ENCODE data around the gene PLEKHG4.

PLEKHG4 gene

DNA sequence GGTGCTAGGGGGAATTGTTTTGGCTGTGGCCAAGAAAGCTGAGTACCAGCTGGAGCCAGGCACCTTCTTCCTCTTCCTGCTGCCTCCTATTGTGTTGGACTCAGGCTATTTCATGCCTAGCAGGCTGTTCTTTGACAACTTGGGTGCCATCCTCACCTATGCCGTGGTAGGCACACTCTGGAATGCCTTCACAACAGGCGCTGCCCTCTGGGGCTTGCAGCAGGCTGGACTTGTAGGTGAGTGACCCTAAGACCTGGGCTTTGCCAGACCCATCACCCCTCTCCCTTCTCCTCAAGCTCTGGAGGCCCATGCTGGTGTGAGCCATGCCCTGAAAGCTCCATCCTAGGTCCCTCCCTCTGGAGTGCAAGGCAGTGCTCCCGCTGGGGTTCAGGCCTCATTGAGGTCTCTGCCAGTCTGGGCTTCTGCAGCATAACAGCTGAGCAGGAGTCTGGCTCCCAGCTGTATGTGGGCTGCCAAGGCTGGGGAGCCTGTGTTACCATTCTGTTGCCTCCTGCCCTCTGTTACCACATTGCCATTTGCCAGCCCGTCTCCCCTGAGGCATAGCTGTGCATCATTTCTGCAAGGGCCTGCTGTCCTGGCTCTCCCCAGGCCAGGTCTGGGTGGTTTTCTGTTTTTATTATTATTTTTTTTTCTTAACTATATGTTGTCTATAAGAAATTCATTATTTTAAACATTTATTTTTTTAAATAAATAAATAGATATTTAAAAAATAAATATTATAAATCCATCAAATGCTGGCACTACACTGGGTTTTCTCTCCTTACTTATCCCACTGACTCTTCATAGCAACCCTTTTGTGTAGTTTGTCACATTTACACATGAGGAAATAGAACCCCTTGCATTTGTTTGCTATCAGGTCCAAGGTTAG is 26.5 kb upstream of the PLEKHG4 start:
- Histone ChIP-seq H3K36me3 (ENCODE audit: low read length) (no peaks in the 10 kb centered on the region), H3K27me3 (ENCODE audit: low read length) (no peaks in the 10 kb centered on the region), H3K9me3 (ENCODE audit: insufficient read depth, low read length) (no peaks in the 10 kb centered on the region), H3K27ac (ENCODE audit: low read depth, low read length) (no peak overlapping the region), H4K20me1 (ENCODE audit: low read depth, low read length) (no peaks in the 10 kb centered on the region), H3K79me2 (ENCODE audit: insufficient read depth, low read length) (no peaks in the 10 kb centered on the region), H3F3A (ENCODE audit: insufficient read depth) (no peaks in the 10 kb centered on the region), H2AFZ (ENCODE audit: low read depth, low read length, severe bottlenecking) (no peak overlapping the region), H3K9ac (ENCODE audit: low read length) (no peak overlapping the region), H3K4me3 (ENCODE audit: insufficient read depth, low read length, poor library complexity, severe bottlenecking) (no peak overlapping the region), H3K9me2 (replicated peaks; ENCODE audit: insufficient read depth, low read length) (no peaks in the 10 kb centered on the region), H3K4me2 (ENCODE audit: low read depth, low read length, poor library complexity, severe bottlenecking) (no peak overlapping the region)
- TF ChIP-seq, protein P1, sequence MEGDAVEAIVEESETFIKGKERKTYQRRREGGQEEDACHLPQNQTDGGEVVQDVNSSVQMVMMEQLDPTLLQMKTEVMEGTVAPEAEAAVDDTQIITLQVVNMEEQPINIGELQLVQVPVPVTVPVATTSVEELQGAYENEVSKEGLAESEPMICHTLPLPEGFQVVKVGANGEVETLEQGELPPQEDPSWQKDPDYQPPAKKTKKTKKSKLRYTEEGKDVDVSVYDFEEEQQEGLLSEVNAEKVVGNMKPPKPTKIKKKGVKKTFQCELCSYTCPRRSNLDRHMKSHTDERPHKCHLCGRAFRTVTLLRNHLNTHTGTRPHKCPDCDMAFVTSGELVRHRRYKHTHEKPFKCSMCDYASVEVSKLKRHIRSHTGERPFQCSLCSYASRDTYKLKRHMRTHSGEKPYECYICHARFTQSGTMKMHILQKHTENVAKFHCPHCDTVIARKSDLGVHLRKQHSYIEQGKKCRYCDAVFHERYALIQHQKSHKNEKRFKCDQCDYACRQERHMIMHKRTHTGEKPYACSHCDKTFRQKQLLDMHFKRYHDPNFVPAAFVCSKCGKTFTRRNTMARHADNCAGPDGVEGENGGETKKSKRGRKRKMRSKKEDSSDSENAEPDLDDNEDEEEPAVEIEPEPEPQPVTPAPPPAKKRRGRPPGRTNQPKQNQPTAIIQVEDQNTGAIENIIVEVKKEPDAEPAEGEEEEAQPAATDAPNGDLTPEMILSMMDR (IDR thresholded peaks at IDR 0.05; ENCODE audit: insufficient read depth, low read length, poor library complexity, severe bottlenecking), result no peak
- TF ChIP-seq EZH2phosphoT487 (conservative IDR thresholded peaks at IDR 0.05; ENCODE audit: low read length), result no peak

DNA sequence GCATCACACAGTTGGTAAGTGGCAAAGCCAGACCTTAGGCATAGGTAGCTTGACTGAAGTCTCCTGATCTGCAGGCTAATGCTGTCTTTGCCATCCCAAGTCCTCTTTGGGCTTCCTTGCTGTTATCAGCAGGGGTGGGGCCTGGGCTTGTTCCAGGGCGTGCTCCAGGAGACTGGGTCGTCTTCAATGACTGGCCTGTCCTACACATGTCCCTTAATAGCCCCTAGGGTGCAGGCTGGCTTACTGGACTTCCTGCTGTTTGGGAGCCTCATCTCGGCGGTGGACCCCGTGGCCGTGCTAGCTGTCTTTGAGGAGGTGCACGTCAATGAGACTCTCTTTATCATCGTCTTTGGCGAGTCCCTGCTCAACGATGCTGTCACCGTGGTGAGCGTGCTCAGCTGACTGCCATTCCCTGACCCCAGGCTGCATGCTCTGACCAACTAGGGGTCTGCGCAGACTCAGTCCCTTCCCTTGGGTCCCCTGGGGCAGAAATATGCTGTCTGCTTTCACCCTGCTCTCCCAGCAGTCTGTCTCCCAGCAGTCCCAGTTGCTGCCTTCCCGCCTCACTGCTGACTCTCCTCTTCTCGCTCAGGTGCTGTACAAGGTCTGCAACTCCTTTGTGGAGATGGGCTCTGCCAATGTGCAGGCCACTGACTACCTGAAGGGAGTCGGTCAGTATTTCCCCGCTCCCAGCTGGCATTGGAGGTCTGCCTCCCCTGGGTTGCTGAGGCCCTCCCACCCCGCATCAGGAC is 24.4 kb upstream of the PLEKHG4 start:
- Histone ChIP-seq H3K27me3 (ENCODE audit: low read length) (no peaks in the 10 kb centered on the region), H3K4me3 (ENCODE audit: insufficient read depth, low read length, poor library complexity, severe bottlenecking) (no peak overlapping the region), H3K4me2 (ENCODE audit: low read depth, low read length, poor library complexity, severe bottlenecking) (no peak overlapping the region), H3K9ac (ENCODE audit: low read length) (no peak overlapping the region), H4K20me1 (ENCODE audit: low read depth, low read length) (no peaks in the 10 kb centered on the region), H3K36me3 (ENCODE audit: low read length) (no peaks in the 10 kb centered on the region), H3K9me2 (replicated peaks; ENCODE audit: insufficient read depth, low read length) (no peaks in the 10 kb centered on the region), H2AFZ (ENCODE audit: low read depth, low read length, severe bottlenecking) (no peak overlapping the region), H3F3A (ENCODE audit: insufficient read depth) (no peaks in the 10 kb centered on the region), H3K27ac (ENCODE audit: low read depth, low read length) (no peak overlapping the region), H3K9me3 (ENCODE audit: insufficient read depth, low read length) (no peaks in the 10 kb centered on the region), H3K79me2 (ENCODE audit: insufficient read depth, low read length) (no peaks in the 10 kb centered on the region)
- TF ChIP-seq EZH2phosphoT487 (conservative IDR thresholded peaks at IDR 0.05; ENCODE audit: low read length), result no peak
- TF ChIP-seq, protein P1 (IDR thresholded peaks at IDR 0.05; ENCODE audit: insufficient read depth, low read length, poor library complexity, severe bottlenecking), result no peak

DNA sequence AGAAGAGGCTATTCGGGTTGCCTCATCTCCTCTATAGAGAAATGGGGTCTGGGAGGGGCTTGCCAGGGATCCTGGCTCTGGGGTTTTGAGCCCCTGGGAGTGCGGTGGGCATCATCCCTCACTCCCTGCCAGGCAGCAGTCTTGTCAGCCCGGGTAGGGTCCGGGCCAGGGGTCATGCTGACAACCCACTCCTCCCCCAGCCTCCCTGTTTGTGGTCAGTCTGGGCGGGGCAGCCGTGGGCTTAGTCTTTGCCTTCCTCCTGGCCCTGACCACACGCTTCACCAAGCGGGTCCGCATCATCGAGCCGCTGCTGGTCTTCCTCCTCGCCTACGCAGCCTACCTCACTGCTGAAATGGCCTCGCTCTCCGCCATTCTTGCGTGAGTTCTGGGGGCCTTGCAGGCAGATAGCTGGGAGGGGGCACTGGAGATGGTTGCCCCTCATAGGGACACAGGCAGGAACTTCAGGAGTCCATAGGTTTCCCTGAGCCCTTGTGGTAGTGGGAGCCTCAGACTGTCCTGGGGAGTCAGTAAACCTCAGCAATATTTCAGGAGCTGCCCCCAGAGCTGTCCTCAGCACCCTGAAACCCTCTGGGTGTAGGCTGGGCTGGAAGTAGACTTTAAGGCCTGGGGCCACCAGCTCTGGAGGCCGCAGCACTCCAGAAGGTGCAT is 23.6 kb upstream of the PLEKHG4 start:
- Histone ChIP-seq H3K9me2 (replicated peaks; ENCODE audit: insufficient read depth, low read length) (no peaks in the 10 kb centered on the region), H3F3A (ENCODE audit: insufficient read depth) (no peaks in the 10 kb centered on the region), H3K4me3 (ENCODE audit: insufficient read depth, low read length, poor library complexity, severe bottlenecking) (no peak overlapping the region), H4K20me1 (ENCODE audit: low read depth, low read length) (no peaks in the 10 kb centered on the region), H3K79me2 (ENCODE audit: insufficient read depth, low read length) (no peaks in the 10 kb centered on the region), H3K9ac (ENCODE audit: low read length) (no peak overlapping the region), H3K4me2 (ENCODE audit: low read depth, low read length, poor library complexity, severe bottlenecking) (no peak overlapping the region), H2AFZ (ENCODE audit: low read depth, low read length, severe bottlenecking) (no peak overlapping the region), H3K36me3 (ENCODE audit: low read length) (no peaks in the 10 kb centered on the region), H3K27me3 (ENCODE audit: low read length) (no peaks in the 10 kb centered on the region), H3K9me3 (ENCODE audit: insufficient read depth, low read length) (no peaks in the 10 kb centered on the region), H3K27ac (ENCODE audit: low read depth, low read length) (no peak overlapping the region)
- no peak for TF ChIP-seq EZH2phosphoT487 (conservative IDR thresholded peaks at IDR 0.05; ENCODE audit: low read length)
- TF ChIP-seq, protein P1 (IDR thresholded peaks at IDR 0.05; ENCODE audit: insufficient read depth, low read length, poor library complexity, severe bottlenecking), result no peak
